ENCODE data around the gene PLB1. TPM values are rescaled to one million over a fixed set of nuclear protein-coding genes. Genes with fewer than 3 reads are reported as not detected.
A peak's percentile ranks its signal among the peaks of the same experiment; 100 is the strongest.
"Not testable (repeated sequence)": the region's sequence is repeated elsewhere in the genome, so short reads cannot be mapped to it uniquely, and the experiment has no call there.

PLB1 gene
- total RNA-seq, 1 donor from 2014 or later, result 2.1 TPM

- DNase-seq (ENCODE audit: low read depth), result no peak
Observed at GRCh38 chr2:28469947-28470535, 25.8 kb upstream of the PLB1 start.

- no peak for DNase-seq (ENCODE audit: low read depth)
Observed at GRCh38 chr2:28470759-28471158, 25.1 kb upstream of the PLB1 start.

GRCh38 chr2:28471214-28471613 is 24.6 kb upstream of the PLB1 start:
- no peak for DNase-seq (ENCODE audit: low read depth)

GRCh38 chr2:28471701-28472236 is 24.1 kb upstream of the PLB1 start:
- no peak for DNase-seq (ENCODE audit: low read depth)

- not testable (repeated sequence) for DNase-seq (ENCODE audit: low read depth)
Observed at GRCh38 chr2:28472641-28473040, 23.2 kb upstream of the PLB1 start.

GRCh38 chr2:28475088-28475595 is 20.7 kb upstream of the PLB1 start:
- DNase-seq (ENCODE audit: low read depth), result no peak

- DNase-seq (ENCODE audit: low read depth), result no peak
Observed at GRCh38 chr2:28477087-28477486, 18.8 kb upstream of the PLB1 start.

GRCh38 chr2:28477645-28478044 is 18.2 kb upstream of the PLB1 start:
- no peak for DNase-seq (ENCODE audit: low read depth)

GRCh38 chr2:28480403-28481049 is 15.3 kb upstream of the PLB1 start:
- no peak for DNase-seq (ENCODE audit: low read depth)

GRCh38 chr2:28481905-28482304 is 14.0 kb upstream of the PLB1 start:
- no peak for DNase-seq (ENCODE audit: low read depth)

- DNase-seq (ENCODE audit: low read depth), result no peak
Observed at GRCh38 chr2:28484835-28485234, 11.0 kb upstream of the PLB1 start.

- no peak for DNase-seq (ENCODE audit: low read depth)
Observed at GRCh38 chr2:28486526-28486925, 9.3 kb upstream of the PLB1 start.

GRCh38 chr2:28487258-28487657 is 8.6 kb upstream of the PLB1 start:
- no peak for DNase-seq (ENCODE audit: low read depth)

GRCh38 chr2:28488083-28488830 is 7.6 kb upstream of the PLB1 start:
- no peak for DNase-seq (ENCODE audit: low read depth)

- DNase-seq (ENCODE audit: low read depth), result no peak
Observed at GRCh38 chr2:28488858-28489575, 6.8 kb upstream of the PLB1 start.

GRCh38 chr2:28490558-28490957 is 5.3 kb upstream of the PLB1 start:
- no peak for DNase-seq (ENCODE audit: low read depth)

GRCh38 chr2:28492282-28492681 is 3.6 kb upstream of the PLB1 start:
- DNase-seq (ENCODE audit: low read depth), result peak; percentile 21

GRCh38 chr2:28493636-28494035 is 2.2 kb upstream of the PLB1 start:
- no peak for DNase-seq (ENCODE audit: low read depth)

- DNase-seq (ENCODE audit: low read depth), result no peak
Observed at GRCh38 chr2:28496781-28497180, 921 bp downstream of the PLB1 start.

GRCh38 chr2:28497206-28497605 is 1.3 kb downstream of the PLB1 start:
- DNase-seq (ENCODE audit: low read depth), result no peak

- no peak for DNase-seq (ENCODE audit: low read depth)
Observed at GRCh38 chr2:28499282-28499681, 3.4 kb downstream of the PLB1 start.

GRCh38 chr2:28505361-28505760 is 9.5 kb downstream of the PLB1 start:
- DNase-seq (ENCODE audit: low read depth), result peak; percentile 68

All from renal cortical epithelial cell (primary cell).